KOPT-K1 (cell line): ENCODE results near the gene LRRC10.

Source experiments
- H3K27ac ChIP-seq: fragments of 200-600 bp; sonication (generic); 2 replicates; pipeline ENCODE4 v1.5.1; 2016; ENCODE audit warnings: antibody characterized with exemption, mild to moderate bottlenecking, low read depth, low read length; ENCODE audit not compliant: poor library complexity, severe bottlenecking
- H3K36me3 ChIP-seq: fragments of 200-600 bp; sonication (generic); 2 replicates; pipeline ENCODE4 v1.5.1; 2017; ENCODE audit warnings: antibody characterized with exemption, mild to moderate bottlenecking, low read length, moderate library complexity; ENCODE audit not compliant: insufficient read depth
- H3K9me3 ChIP-seq: fragments of 200-600 bp; sonication (generic); 2 replicates; pipeline ENCODE4 v1.5.1; 2017; ENCODE audit warnings: antibody characterized with exemption, low read length, mild to moderate bottlenecking; ENCODE audit not compliant: insufficient read depth, poor library complexity, severe bottlenecking

The LRRC10 gene

DNA sequence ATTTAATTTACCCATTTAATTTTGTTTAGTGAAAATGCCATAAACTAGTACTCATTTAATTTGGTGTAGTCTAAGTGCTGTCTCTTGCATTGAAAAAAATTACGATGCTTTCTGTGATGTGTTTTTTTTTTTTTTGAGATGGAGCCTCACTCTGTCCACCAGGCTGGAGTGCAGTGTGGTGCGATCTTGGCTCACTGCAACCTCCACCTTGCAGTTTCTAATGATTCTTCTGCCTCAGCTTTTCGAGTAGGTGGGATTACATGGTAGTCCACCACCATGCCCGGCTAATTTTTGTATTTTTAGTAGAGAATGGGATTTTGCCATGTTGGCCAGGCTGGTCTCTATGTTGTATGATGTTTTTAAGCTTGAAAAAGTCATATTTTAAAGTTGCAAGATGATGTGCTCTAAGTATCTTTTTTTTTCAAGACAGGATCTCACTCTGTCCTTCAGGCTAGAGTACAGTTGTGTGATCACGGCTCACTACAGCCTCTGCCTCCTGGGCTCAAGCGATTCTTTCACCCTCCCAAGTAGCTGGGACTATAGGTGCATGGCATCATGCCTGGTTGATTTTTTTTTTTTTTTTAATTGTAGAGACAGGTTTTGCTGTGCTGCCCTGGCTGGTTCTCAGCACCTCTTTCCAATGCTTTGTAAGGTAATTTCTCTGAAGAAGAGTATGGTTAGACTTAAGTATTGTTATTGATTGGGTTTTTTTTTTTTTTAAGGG is 8.6 kb downstream of the LRRC10 start:
- Histone ChIP-seq H3K27ac (no peak overlapping the region), H3K9me3 (peaks cover 3% of the 10 kb centered on the region), H3K36me3 (peaks cover 65% of the 10 kb centered on the region)

DNA sequence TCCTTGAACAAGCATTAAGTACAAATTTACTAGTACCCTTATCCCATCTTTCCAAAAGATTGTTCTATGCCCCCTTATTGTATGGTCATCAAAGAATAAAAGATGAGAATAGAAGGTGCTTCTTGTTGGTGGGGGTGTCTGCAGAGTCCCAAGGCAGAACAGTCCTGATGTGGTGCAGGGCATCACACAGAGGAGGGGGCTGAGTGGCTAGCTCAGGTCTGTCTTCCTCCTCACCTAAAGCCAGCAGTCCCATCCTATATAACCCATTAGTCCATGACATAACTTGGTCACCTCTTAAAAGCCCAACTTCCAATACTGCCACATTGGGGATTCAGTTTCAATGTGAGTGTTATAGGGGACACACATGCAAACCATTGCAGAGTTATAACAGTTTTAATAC is 9.9 kb downstream of the LRRC10 start:
- Histone ChIP-seq H3K36me3 (peaks cover 78% of the 10 kb centered on the region), H3K27ac (no peak overlapping the region), H3K9me3 (peaks cover 3% of the 10 kb centered on the region)

DNA sequence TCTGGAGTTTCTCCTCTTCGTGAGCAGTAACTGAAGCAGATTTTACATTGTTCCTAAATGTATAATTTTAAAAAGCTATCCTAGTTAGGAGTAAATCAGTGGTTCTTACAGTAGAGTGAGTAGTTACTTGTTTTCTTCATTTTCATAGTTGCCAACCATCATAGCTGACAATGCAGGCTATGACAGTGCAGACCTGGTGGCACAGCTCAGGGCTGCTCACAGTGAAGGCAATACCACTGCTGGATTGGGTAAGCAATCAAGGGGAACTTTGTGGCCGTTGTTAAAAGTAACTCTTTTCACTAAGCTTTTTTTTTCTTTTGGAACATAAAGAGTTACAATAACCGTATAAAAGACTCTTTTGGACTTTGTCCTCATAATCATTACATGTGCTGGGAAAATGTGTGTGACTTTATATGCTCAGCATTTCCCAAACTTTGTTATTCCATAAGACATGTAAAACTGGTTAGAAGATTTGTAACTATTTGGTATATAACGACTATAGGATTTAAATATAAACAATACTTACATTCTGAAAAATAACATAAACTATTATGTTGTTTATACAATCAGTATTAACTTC is 12.4 kb downstream of the LRRC10 start:
- H3K9me3 ChIP-seq, result peaks cover under 1% of the 10 kb centered on the region
- H3K36me3 ChIP-seq, result peaks cover 100% of the 10 kb centered on the region
- no peak overlapping the region for H3K27ac ChIP-seq

DNA sequence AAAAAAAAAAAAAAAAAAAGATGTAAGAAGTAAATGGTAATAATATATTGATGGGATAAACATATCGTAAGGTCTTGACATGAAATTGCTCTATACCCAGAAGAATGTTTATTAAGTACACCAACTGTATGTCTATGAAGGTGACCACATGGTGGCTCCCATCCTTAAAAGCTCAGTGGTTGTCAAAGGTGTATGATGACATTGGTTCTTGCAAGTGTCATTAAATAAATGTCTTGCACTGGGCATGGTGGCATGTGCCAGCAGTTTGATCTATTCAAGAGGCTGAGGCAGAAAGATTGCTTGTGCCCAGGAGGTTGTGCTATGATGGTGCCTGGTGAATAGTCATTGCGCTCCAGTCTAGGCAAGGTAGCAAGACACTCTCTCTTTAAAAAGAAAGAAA is 15.0 kb downstream of the LRRC10 start:
- H3K36me3 ChIP-seq, result peaks cover 100% of the 10 kb centered on the region
- H3K27ac ChIP-seq, result no peak overlapping the region
- H3K9me3 ChIP-seq, result no peaks in the 10 kb centered on the region

DNA sequence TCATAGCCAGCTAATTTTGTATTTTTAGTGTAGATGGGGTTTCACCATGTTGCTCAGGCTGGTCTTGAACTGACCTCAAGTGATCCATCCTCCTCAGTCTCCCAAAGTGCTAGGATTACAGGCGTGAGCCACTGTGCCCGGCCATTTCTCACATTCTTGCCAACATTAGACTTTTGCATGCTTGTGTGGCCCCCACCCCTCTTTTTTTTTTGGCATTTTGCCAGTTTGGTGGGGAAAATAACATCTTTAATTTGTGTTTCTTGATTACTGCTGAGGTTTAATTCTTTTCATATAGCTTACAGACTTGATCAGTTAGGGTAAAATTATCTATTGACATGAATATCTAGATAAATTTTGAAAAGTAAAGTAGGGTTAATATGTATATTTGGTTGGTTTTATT is 21.6 kb downstream of the LRRC10 start:
- no peaks in the 10 kb centered on the region for H3K9me3 ChIP-seq
- H3K27ac ChIP-seq, result no peak overlapping the region
- H3K36me3 ChIP-seq, result peaks cover 80% of the 10 kb centered on the region

DNA sequence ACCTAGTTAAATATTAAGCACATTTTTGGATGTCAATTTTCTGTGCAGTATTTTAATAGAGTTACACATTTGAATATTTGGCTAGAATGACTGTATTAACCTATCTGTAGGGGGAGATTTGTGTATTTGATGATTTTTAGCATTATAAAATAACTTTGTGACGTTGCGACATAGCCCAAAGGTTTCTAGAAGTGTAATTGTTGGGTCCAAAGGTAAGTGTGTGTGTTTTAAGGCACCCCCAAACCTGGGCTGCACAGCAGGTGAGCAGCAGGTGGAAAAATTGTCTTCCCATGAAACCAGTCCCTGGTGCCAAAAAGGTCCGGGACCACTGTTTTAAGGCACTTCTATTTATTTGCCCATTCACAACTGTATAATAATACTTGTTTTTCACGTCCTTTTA is 22.2 kb downstream of the LRRC10 start:
- Histone ChIP-seq H3K36me3 (peaks cover 75% of the 10 kb centered on the region), H3K9me3 (no peaks in the 10 kb centered on the region), H3K27ac (no peak overlapping the region)

DNA sequence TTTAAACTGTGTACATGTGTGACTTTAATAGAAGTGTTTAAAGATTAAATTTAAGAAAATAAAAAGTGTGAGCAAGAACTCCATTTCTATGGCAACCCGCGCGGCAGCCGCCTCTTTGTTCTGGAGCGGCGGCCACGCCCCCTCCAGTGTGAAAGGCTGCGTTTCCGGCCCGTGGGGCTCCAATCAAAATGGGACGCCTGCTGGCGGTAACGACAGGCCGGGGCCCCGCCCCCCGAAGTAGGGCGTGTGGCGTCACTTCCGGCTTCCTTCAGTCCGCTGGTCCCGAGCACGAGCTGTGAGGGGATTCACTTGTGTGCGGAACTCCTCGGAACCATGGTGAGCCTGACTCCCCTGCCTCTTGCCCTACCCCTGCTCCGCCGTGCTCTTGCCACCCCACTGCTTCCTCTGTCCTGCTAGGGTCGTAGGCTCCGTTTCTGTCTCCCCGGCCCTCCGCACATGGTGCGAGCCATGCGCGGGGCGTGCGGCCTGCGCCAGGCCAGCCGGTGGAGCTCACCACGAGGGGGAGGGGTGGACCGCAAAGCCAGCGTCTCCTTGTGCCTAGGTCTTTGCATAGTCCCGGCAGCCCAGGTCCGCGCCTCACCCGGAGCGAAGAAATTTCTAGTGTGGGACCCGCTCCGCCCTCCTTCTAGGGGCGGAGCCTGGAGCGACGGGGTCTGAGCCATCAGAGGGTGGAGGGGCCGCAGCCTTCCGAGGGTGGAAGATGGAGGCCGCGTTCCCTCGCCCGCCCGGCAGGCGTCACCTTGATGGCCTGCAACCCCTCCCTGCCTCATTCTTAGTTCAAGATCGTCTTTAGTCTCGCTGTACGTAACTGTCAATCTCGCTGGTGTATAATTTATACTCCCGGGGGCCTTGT is 25.3 kb downstream of the LRRC10 start, which contains the start of gene CCT2:
Gene CCT2, plus strand, starts transcription at position 271 of the 874 bp plus-strand sequence. Its CDS starts 63 bp downstream, at position 334.
- Histone ChIP-seq H3K9me3 (no peaks in the 10 kb centered on the region), H3K36me3 (peaks cover 44% of the 10 kb centered on the region), H3K27ac (peak within 1 kb of the TSS; percentile 95)

DNA sequence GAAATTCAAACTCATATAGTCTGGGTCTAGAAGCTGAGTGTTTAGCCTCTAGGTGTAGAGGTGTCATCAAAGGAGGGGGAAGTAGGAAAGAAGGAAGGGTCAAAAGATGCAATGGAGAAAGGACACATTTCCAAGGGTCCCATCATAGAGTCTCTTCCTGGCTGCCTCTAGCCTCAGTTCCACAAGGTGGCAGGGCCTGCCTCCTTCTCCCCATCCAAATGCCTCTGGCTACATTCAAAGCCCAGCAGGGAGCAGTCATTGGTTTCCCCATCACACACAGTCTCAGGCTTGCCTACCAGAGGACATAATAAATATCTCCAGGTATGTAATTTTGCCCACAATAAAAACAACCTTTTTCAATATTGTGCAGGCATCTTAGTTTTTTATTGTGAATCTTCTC is 27.5 kb downstream of the LRRC10 start:
- peaks cover 22% of the 10 kb centered on the region for H3K36me3 ChIP-seq
- no peaks in the 10 kb centered on the region for H3K9me3 ChIP-seq
- H3K27ac ChIP-seq, result no peak overlapping the region

DNA sequence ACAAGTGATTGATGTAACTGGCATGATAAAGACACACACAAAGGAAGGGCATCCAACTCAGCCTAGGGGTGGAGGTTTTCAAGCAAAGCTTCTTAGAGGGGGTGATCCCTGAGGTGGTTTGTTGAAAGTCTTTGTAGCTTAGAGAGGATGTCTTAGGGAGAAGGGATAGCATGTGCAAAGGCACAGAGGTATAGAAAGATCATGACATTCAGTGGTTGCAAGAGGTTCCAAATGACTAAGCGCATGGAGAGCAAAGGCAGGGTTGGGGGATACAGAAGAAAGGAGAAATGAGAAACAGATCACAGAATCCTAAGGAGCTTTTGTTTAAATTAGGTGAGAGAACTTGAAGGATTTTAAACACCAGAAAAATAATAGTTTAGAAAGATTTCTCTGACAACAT is 30.6 kb downstream of the LRRC10 start:
- Histone ChIP-seq H3K36me3 (peaks cover 12% of the 10 kb centered on the region), H3K27ac (no peak overlapping the region), H3K9me3 (no peaks in the 10 kb centered on the region)

DNA sequence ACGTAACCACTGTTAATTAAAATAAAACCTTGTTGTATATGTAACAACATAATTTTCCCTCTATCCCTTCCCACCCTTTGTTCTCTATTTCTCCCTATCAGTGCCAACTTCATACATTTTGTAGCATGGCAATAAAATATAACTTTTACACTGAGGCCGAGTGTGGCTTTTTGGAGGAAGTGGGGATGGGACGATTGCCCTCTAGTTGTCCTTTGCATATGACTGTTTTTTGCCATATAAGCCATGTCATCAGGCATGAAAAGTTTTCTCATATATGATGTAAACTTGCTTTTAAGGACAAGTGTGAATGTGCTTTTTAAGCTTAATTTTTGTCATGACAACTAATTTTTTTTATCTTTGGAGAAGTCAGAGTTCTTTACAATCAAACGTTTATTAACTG is 31.7 kb downstream of the LRRC10 start:
- H3K27ac ChIP-seq, result no peak overlapping the region
- H3K9me3 ChIP-seq, result no peaks in the 10 kb centered on the region
- peaks cover 23% of the 10 kb centered on the region for H3K36me3 ChIP-seq

DNA sequence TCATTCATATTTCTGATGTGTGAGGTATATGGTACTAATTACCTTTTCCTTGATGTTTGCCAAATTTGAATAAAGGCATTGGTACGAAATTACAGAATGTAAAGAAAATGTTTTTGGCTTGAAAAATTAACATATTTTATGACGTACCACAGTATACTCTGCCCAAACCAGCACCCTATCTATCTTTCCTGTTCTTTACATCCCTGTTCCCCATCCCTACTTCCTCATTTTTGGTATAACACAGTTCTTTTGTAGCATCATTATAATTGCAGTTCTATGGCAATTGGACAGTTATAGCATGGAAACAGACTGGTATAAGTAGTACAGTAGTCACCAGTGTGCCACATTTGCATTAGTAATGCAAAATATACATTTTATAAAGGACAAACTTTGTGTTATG is 32.4 kb downstream of the LRRC10 start:
- H3K36me3 ChIP-seq, result peaks cover 30% of the 10 kb centered on the region
- H3K9me3 ChIP-seq, result no peaks in the 10 kb centered on the region
- no peak overlapping the region for H3K27ac ChIP-seq

DNA sequence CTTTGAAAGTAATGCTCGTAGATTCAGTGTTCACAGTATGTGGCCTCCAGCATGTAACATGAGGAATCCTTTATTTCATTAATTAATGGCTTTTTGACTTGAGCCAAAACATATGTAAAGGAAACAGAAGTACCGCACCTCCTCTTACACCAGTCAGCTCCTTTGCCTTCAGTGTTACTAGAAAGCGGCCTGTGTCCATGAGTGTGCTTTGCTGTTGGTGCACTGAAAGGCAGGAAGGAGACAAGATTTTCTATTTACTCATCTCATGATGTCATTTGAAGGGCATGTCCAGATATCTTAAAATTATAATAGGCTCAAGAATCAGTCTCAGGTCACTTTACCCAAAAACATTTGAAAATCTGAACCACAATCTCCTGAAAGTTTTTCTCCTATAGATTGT is 35.4 kb downstream of the LRRC10 start:
- Histone ChIP-seq H3K27ac (no peak overlapping the region), H3K9me3 (no peaks in the 10 kb centered on the region), H3K36me3 (peaks cover 51% of the 10 kb centered on the region)

DNA sequence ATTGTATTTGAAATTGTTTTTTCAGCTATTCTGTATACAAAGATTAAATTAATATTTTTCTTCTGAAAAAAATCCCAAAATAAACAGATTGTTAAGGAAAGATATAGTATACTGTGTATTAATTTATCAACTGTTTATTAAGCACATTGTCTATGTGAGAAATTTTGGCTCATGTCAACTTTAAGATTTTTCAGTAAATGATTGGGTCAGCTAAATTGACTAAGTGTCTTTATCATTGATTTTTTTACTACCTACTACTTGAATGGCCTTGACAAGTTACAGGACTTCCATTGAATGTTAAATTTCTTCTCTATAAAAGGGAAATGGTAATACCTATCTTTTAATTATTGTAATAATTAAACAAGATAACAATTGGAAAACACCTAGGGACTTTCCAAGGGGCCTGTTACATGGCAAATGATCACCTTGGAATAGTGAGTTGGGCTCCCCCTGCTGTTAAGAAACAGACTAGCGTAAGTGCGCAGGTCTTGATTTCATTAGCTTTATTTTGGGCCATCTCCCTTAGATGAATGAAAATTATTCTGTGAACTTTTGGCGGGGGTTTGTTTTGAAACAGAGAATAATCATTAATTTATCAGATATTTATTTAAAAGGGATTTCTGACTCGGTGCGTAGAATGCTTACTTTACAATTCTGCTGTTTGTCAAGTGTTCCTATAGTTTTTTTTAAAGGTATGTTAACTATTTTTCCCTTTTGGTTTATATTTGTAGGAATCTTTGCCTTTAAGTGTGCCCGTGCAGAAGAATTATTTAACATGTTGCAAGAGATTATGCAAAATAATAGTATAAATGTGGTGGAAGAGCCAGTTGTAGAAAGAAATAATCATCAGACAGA is 39.9 kb downstream of the LRRC10 start:
- H3K9me3 ChIP-seq, result no peaks in the 10 kb centered on the region
- peaks cover 75% of the 10 kb centered on the region for H3K36me3 ChIP-seq
- H3K27ac ChIP-seq, result no peak overlapping the region

DNA sequence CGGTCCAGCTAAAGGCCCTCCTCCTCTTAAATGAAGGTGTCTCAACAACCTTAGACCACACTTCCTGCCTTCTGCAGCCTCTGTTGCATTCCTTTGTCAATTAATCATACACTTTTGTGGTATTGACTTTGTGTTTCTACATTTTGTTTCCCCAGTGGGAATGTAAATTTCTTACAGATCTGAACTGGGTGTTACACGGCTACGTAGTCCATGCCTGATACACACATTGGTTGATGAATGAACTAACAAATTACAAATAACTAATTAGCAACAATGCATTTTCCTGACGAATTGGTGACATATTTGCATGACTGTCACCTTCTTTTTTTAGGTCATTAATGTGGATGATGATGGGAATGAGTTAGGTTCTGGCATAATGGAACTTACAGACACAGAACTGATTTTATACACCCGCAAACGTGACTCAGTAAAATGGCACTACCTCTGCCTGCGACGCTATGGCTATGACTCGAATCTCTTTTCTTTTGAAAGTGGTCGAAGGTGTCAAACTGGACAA is 40.6 kb downstream of the LRRC10 start:
- peaks cover 69% of the 10 kb centered on the region for H3K36me3 ChIP-seq
- H3K27ac ChIP-seq, result no peak overlapping the region
- H3K9me3 ChIP-seq, result no peaks in the 10 kb centered on the region
